HG03139 (cell line): Measurements from ENCODE around the gene KRT9.
"Not testable (repeated sequence)": the region's sequence is repeated elsewhere in the genome, so short reads cannot be mapped to it uniquely, and the experiment has no call there.

Source experiments
- ATAC-seq: cut with Tn5 transposase; IDR thresholded peaks from one replicate; pipeline ENCODE4 v1.9.1; 2021; ENCODE audit not compliant: unreplicated experiment

KRT9 gene, protein sequence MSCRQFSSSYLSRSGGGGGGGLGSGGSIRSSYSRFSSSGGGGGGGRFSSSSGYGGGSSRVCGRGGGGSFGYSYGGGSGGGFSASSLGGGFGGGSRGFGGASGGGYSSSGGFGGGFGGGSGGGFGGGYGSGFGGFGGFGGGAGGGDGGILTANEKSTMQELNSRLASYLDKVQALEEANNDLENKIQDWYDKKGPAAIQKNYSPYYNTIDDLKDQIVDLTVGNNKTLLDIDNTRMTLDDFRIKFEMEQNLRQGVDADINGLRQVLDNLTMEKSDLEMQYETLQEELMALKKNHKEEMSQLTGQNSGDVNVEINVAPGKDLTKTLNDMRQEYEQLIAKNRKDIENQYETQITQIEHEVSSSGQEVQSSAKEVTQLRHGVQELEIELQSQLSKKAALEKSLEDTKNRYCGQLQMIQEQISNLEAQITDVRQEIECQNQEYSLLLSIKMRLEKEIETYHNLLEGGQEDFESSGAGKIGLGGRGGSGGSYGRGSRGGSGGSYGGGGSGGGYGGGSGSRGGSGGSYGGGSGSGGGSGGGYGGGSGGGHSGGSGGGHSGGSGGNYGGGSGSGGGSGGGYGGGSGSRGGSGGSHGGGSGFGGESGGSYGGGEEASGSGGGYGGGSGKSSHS

DNA sequence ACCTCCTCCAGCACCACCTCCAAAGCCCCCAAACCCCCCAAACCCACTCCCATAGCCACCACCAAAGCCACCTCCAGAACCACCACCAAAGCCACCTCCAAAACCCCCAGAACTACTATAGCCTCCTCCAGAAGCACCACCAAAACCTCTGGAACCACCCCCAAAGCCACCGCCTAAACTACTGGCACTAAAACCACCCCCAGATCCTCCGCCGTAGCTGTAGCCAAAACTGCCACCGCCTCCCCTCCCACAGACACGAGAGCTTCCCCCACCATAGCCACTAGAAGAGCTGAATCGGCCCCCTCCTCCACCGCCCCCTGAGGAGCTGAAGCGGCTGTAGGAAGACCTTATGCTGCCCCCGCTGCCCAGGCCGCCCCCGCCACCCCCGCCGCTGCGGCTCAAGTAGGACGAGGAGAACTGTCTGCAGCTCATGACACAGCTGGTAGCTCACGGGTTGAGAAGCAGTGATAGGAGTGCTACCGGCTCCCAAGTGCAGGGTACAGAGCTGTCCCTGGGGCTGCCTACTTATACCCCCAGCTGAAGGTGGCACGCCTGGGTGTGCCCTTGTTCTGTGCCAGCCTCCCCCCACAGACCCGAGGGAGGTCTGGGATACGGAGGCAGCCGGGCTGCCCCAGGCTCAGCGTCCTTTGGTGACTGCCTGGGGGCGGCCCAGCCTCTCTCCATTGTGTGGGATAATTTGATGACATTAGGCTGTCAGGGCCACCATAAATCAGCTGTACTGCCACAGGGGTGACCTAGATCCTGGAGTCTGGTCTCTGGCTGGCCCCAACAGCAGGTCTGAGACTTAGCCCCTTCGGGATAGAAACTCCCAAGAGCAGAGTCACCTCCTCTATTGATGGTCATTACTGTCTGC lies at the start of gene KRT9:
Gene KRT9, minus strand, starts transcription at position 499 of the 874 bp plus-strand sequence. Its CDS starts 67 bp downstream, at position 432.
- no peak for ATAC-seq

DNA sequence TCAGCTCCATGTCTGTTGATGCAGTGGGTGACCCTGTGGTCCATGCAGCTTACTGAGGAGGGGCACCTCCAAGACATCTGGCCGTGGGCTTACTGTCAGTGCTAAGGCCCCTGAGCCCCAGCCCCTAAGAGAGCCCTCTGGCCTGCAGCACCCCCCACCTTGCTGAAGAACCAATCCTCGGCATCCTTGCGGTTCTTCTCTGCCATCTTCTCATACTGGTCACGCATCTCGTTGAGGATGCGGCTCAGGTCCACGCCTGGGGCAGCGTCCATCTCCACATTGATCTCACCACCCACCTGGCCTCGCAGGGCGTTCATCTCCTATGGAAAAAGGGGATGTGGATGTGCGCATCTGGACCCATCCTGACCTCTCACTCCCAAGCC lies 49.6 kb upstream of the KRT9 start:
- ATAC-seq: not testable (repeated sequence)

DNA sequence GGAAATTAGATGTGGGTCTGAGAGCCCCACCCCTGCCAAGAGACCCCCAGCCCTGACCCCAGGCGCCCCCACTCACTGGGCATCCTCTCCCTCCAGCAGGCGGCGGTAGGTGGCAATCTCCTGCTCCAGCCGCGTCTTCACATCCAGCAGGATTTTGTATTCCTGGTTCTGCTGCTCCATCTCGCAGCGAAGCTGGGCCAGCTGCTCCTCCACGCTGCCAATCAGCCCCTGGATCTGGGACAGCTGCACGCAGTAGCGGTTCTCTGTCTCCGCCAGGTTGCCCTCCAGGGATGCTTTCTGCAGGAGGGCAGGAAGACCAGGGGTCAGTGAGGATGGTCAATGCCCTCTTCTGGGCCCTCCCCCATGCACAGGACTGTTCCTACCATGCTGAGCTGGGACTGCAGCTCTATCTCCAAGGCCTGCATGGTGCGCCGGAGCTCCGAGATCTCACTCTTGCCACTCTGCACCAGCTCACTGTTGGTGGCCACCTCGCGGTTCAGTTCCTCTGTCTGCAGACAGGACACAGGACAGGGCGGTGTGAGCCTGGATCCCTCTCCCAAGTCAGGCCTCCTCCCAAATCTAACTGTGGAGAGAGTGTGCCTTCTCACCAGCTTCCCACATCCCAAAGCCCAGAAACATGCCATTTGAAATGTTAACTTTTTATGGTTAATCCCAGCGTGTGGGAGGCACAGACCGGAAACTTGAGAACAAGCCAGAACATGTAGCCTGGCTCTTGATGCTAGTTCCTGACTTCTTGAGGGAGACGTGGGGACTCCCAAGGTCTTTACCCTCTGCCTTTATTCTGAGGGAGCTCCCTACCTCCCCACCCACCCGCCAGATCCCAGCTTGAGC lies 49.0 kb upstream of the KRT9 start:
- no peak for ATAC-seq

GRCh38 chr17:41619927-41620582 lies 48.2 kb upstream of the KRT9 start:
- not testable (repeated sequence) for ATAC-seq

- no peak for ATAC-seq
Measured at GRCh38 chr17:41619036-41619926, 47.4 kb upstream of the KRT9 start.

DNA sequence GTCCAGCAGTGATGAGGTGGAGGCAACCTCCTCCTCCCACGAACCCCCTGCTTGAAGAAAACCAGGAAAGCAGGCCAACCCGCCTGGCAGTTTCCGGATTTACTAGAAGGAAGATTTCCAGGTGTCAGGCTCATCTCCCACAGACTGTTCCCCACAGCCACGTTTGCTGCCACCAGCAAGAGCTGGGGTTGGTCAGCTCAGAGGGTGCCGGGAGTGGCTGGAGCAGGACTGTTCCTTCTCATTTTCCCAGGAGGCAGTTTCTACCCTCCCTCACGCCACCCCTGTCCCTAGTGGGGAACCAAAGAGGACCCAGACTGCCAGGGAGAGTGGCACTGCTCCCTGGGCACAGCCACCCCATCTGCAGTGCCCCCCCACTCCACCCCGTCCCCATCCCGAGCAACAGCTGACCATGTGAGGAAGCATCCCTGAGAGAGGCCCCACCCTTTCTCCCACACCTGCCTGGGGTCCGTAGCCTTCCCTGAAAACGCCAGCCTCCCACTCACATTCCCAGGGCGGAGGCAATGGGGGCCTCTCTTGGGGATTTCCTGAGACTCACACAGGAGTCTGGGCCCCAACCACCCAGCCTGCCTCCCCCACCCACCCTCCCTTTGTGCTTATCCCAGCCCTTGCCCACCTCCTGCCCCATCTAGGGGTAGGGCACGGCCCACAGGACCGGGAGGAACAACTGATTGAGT lies 46.6 kb upstream of the KRT9 start:
- ATAC-seq: no peak

DNA sequence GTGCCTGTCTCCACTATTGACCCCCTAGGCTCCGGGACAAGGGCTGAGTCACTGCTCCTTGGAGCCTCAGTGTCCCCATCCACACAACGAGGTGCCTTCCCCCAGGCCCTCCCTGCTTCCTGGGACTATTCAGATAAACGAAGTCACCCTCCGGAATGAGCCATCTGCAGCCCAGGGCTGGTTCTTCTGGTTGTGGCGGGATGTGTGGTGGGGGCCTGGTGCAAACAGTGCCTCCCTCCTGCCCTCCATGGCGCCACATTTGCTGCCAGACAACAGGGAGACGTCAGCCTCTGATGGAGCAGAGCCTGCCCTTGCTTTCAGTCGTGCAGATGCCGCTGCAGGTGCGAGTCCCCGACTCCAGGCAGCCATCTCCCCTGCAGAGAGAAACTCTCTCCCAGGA lies 45.8 kb upstream of the KRT9 start:
- no peak for ATAC-seq

DNA sequence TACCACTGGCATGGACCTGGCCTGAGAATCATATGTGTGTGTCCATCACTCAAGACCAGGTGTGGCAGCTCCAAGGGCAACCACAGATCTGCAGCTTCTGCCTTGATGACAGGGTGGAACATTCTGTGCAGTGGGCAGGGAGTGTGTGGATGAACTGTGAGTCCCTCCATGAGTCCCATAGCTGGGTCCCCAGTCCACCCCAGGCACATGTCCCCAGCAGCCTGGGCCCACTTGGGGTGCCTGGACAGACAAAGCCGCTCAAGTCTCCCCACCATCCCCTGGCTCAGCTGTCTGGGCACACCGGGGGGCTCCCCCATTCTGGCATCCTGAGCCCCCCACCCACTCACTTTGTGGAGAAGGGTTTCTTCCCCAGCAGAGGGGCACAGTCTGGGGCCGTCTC lies 45.3 kb upstream of the KRT9 start:
- ATAC-seq: no peak

DNA sequence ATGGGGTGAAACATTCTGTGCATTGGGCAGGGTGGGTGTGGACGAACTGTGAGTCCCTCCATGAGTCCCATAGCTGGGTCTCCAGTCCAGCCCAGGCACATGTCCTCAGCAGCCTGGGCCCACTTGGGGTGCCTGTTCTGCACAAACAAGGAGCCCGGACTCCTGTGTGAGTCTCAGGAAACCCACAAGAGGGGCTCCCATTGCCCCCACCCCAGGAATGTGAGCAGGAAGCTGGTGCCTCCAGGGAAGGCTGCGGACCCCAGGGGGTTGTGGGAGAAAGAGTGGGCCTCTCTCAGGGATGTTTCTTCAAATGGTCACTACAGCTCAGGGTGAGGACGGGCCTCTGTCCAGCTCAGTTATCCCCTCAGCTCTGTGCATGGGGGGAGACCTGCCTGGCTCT lies 44.6 kb upstream of the KRT9 start:
- not testable (repeated sequence) for ATAC-seq

DNA sequence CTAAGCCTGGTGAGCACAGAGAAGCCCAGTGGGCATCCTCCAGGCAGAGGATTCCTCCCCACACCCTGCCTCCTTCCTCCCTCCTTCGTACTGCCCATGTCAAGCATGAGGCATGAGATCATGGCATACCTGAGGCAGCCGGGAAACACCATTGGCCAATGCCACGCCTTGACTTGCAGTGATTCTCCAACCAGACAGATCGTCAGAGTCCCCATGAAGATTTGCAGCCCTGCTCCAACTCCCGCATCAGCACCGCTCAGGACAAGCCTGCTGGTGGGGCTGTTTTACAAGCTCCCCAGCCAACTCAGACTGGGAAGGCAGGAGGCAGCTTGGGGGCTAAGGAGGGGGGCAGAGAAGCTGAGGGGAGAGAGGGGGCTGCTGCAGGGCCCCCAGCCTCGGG lies 43.6 kb upstream of the KRT9 start:
- no peak for ATAC-seq

GRCh38 chr17:41614767-41615166 lies 42.9 kb upstream of the KRT9 start:
- not testable (repeated sequence) for ATAC-seq

- no peak for ATAC-seq
Measured at GRCh38 chr17:41614098-41614497, 42.2 kb upstream of the KRT9 start.

- ATAC-seq: no peak
Measured at GRCh38 chr17:41613277-41614082, 41.6 kb upstream of the KRT9 start.

DNA sequence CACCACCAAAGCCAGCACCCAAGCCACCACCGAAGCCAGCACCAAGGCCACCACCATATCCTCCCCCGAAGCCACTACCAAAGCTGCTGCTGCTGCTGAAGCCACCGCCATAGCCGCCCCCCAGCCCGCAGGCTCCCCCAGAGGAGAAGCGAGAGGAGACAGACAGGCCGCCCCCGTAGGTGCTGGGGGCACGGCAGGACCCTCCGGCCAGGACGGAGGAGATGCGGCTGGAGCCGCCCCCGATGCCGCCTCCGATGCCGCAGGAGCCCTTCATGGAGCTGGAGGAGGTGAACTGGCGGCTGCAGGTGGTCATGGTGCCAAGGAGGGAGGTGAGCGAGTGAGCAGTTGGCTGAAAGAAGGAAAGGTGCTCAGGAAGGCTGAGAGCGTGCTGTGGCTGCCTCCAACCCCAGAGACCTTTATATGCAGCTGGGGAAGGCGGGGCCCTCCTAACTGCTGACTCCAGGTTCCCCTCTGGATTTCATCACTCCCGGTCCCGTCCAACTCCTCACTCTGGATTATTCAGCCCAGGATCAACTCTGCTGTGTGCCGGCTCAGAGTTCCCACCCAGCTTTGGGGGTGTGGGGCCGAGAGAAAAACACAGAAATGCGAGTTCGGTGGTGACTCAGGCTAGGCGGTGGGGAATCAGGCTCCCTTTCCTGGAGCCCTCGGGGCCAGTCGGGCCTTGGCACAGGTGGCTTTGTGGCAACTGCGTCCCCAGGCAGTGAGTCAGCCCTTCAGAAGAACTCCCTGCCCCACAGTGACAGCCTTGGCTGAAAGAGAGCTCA lies 40.7 kb upstream of the KRT9 start, which contains the start of gene KRT16:
Gene KRT16, minus strand, starts transcription at position 392 of the 785 bp plus-strand sequence. Its CDS starts 79 bp downstream, at position 313.
- ATAC-seq: not testable (repeated sequence)

GRCh38 chr17:41610965-41611640 lies 39.2 kb upstream of the KRT9 start:
- no peak for ATAC-seq

DNA sequence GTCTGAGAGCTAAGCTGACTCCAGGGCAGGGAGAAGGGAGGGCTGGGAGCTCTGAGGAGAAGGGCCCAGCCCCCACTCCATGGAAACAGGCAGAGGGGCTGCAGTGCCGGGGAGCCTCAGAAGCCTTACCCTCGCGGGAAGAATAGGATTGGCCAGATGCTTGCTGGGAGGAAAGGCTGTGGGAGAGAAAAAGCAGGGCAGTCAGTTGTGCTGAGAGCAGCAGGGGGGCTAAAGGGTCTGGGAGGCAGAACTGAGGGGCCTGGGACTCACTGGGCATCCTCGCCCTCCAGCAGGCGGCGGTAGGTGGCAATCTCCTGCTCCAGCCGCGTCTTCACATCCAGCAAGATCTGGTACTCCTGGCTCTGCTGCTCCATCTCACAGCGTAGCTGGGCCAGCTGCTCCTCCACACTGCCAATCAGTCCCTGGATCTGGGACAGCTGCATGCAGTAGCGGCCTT lies 38.2 kb upstream of the KRT9 start:
- not testable (repeated sequence) for ATAC-seq
